H1 (cell line): ENCODE data around the gene GJA10. TPM values are rescaled to one million over a fixed set of nuclear protein-coding genes. Genes with fewer than 3 reads are reported as not detected.
A peak's percentile ranks its signal among the peaks of the same experiment; 100 is the strongest.

Source experiments
- CTCF ChIA-PET: fragments of 300-600 bp; sonication (Branson Sonifier 250); formaldehyde crosslinking; loops from one replicate; lab custom pipeline; 2021; ENCODE audit not compliant: partially characterized antibody; lab: Charles Lee
- POLR2A ChIA-PET: fragments of 300-600 bp; sonication (Branson Sonifier 250); formaldehyde crosslinking; loops from one replicate; lab custom pipeline; 2021; ENCODE audit warnings: inconsistent platforms; ENCODE audit not compliant: partially characterized antibody; lab: Charles Lee
- DNase-seq, 2 experiments: peaks; one replicate each; pipeline versions ENCODE4 v3.0.0 to v3.0.0-alpha.2; 2010 to 2022; ENCODE audit warnings: low spot score in 2 of 2, low read depth in 1 of 2, mixed read lengths in 1 of 2
- FAIRE-seq: peaks from 2 replicates; lab custom pipeline; 2011; peaks lifted over from hg19 to GRCh38; lab: Jason Lieb, UNC
- H2AFZ ChIP-seq: 2 replicates; pipeline ENCODE4 v1.8.1; 2012; ENCODE audit warnings: low read length, inconsistent platforms
- H2AK5ac ChIP-seq: 2 replicates; pipeline ENCODE4 v1.6.1; 2013; ENCODE audit warnings: low read depth, low read length
- H2BK120ac ChIP-seq: replicated peaks from 2 replicates; pipeline ENCODE3; 2013; ENCODE audit warnings: low read depth, low read length, inconsistent platforms
- H2BK12ac ChIP-seq: 2 replicates; pipeline ENCODE4 v1.6.1; 2013; ENCODE audit warnings: low read depth, low read length
- H2BK15ac ChIP-seq: 2 replicates; pipeline ENCODE4 v1.6.1; 2013; ENCODE audit warnings: low read length
- H2BK20ac ChIP-seq: 2 replicates; pipeline ENCODE4 v1.6.1; 2013; ENCODE audit warnings: low read length
- H2BK5ac ChIP-seq: 2 replicates; pipeline ENCODE4 v1.6.1; 2013; ENCODE audit warnings: low read depth, low read length
- H3K14ac ChIP-seq: 2 replicates; pipeline ENCODE4 v1.6.1; 2013; ENCODE audit warnings: inconsistent platforms; ENCODE audit not compliant: insufficient read length
- H3K18ac ChIP-seq: 2 replicates; pipeline ENCODE4 v1.6.1; 2013; ENCODE audit warnings: low read length; ENCODE audit errors: extremely low read depth
- H3K23ac ChIP-seq: 2 replicates; pipeline ENCODE4 v1.6.1; 2013; ENCODE audit warnings: inconsistent platforms; ENCODE audit not compliant: insufficient read length
- H3K23me2 ChIP-seq: 2 replicates; pipeline ENCODE4 v1.6.1; 2013; ENCODE audit warnings: low read depth, low read length
- H3K27ac ChIP-seq: 2 replicates; pipeline ENCODE4 v1.6.1; 2011; ENCODE audit warnings: low read depth, low read length, inconsistent platforms
- H3K27me3 ChIP-seq, 4 experiments: replicated peaks in 1 of 4; 1 replicate in 1 of 4; 2 replicates in 3 of 4; pipeline versions ENCODE4 v1.6.1 to v1.8.1; 2011 to 2013; ENCODE audit warnings: low read length in 3 of 4, mild to moderate bottlenecking in 3 of 4, inconsistent platforms in 2 of 4, mixed read lengths in 2 of 4, moderate library complexity in 1 of 4; ENCODE audit not compliant: control insufficient read depth in 3 of 4, insufficient read depth in 3 of 4; ENCODE audit errors: extremely low read depth in 1 of 4
- H3K36me3 ChIP-seq, 4 experiments: 2 replicates each; pipeline versions ENCODE4 v1.6.1 to v1.8.1; 2011 to 2013; ENCODE audit warnings: mild to moderate bottlenecking in 4 of 4, low read length in 3 of 4, moderate library complexity in 2 of 4, control low read depth in 1 of 4, inconsistent platforms in 1 of 4; ENCODE audit not compliant: insufficient read depth in 4 of 4, control insufficient read depth in 2 of 4
- H3K4ac ChIP-seq: replicated peaks from 2 replicates; pipeline ENCODE3; 2013; ENCODE audit warnings: low read length, low read depth, mixed read lengths, inconsistent platforms; ENCODE audit not compliant: insufficient read length
- H3K4me1 ChIP-seq, 4 experiments: replicated peaks in 1 of 4; 1 replicate in 1 of 4; 2 replicates in 3 of 4; pipeline versions ENCODE4 v1.6.1 to v1.8.1; 2011 to 2013; ENCODE audit warnings: low read length in 3 of 4, inconsistent platforms in 2 of 4, mixed read lengths in 1 of 4; ENCODE audit not compliant: insufficient read depth in 4 of 4, control insufficient read depth in 3 of 4
- H3K4me2 ChIP-seq, 2 experiments: 2 replicates each; pipeline versions ENCODE4 v1.6.1 to v1.8.1; 2011 to 2013; ENCODE audit warnings: low read depth in 2 of 2, low read length in 2 of 2, control low read depth in 1 of 2, inconsistent platforms in 1 of 2, mild to moderate bottlenecking in 1 of 2; ENCODE audit not compliant: insufficient read depth in 1 of 2
- H3K4me3 ChIP-seq, 4 experiments: fragments of 200-600, 300-600 bp in 1 of 4; sonication (generic), shearing (Covaris generic), sonication (Bioruptor Twin) in 1 of 4; 2 replicates each; pipeline versions ENCODE4 v1.5.1 to v1.8.1; 2011 to 2016; ENCODE audit warnings: low read length in 4 of 4, low read depth in 3 of 4, control low read depth in 2 of 4, inconsistent platforms in 2 of 4, mild to moderate bottlenecking in 2 of 4, mixed read lengths in 1 of 4, moderate library complexity in 1 of 4; ENCODE audit not compliant: insufficient read depth in 2 of 4; ENCODE audit errors: extremely low read depth in 1 of 4
- H3K56ac ChIP-seq: replicated peaks from 2 replicates; pipeline ENCODE3; 2013; ENCODE audit warnings: low read depth, mild to moderate bottlenecking, mixed read lengths, low read length, inconsistent platforms; ENCODE audit not compliant: insufficient read length
- H3K79me1 ChIP-seq: 2 replicates; pipeline ENCODE4 v1.6.1; 2013; ENCODE audit warnings: low read depth, low read length, control low read depth
- H3K79me2 ChIP-seq, 2 experiments: 2 replicates each; pipeline versions ENCODE4 v1.6.1 to v1.8.1; 2012 to 2013; ENCODE audit warnings: low read length in 2 of 2, mild to moderate bottlenecking in 2 of 2, inconsistent platforms in 1 of 2; ENCODE audit not compliant: insufficient read depth in 2 of 2, control insufficient read depth in 1 of 2
- H3K9ac ChIP-seq, 4 experiments: replicated peaks in 1 of 4; 1 replicate in 1 of 4; 2 replicates in 3 of 4; pipeline versions ENCODE4 v1.6.1 to v1.8.1; 2011 to 2013; ENCODE audit warnings: low read depth in 3 of 4, low read length in 3 of 4, control low read depth in 2 of 4, mild to moderate bottlenecking in 2 of 4, moderate library complexity in 2 of 4, inconsistent platforms in 1 of 4; ENCODE audit errors: extremely low read depth in 1 of 4
- H3K9me3 ChIP-seq, 2 experiments: 2 replicates each; pipeline versions ENCODE4 v1.6.1 to v1.8.1; 2012 to 2013; ENCODE audit warnings: mild to moderate bottlenecking in 2 of 2, moderate library complexity in 2 of 2, control low read depth in 1 of 2, inconsistent platforms in 1 of 2, low read depth in 1 of 2, low read length in 1 of 2, mixed read lengths in 1 of 2; ENCODE audit not compliant: insufficient read depth in 2 of 2
- H4K20me1 ChIP-seq, 2 experiments: replicated peaks in 1 of 2; 2 replicates each; pipeline versions ENCODE3 to v1.8.1; 2011 to 2013; ENCODE audit warnings: inconsistent platforms in 2 of 2, low read length in 2 of 2, mild to moderate bottlenecking in 1 of 2; ENCODE audit not compliant: insufficient read depth in 2 of 2, control insufficient read depth in 1 of 2
- H4K5ac ChIP-seq: 2 replicates; pipeline ENCODE4 v1.6.1; 2013; ENCODE audit warnings: low read length, low read depth, mixed read lengths, inconsistent platforms; ENCODE audit not compliant: insufficient read length
- H4K8ac ChIP-seq: 2 replicates; pipeline ENCODE4 v1.8.0; 2013; ENCODE audit warnings: mild to moderate bottlenecking, moderate library complexity, low read length, inconsistent platforms; ENCODE audit not compliant: insufficient read depth; ENCODE audit errors: extremely low read depth
- H4K91ac ChIP-seq: replicated peaks from 2 replicates; pipeline ENCODE3; 2013; ENCODE audit warnings: low read length, mixed read lengths, inconsistent platforms; ENCODE audit not compliant: insufficient read length
- FOSL1 ChIP-seq: IDR thresholded peaks from 2 replicates; pipeline ENCODE4 v1.6.1; 2011; ENCODE audit warnings: mild to moderate bottlenecking, low read depth, low read length, moderate library complexity; ENCODE audit not compliant: insufficient read depth
- PHF8 ChIP-seq: fragments of 200-600 bp; sonication (generic); conservative IDR thresholded peaks from 2 replicates; pipeline ENCODE4 v1.7.1; 2012; ENCODE audit warnings: low read depth, mild to moderate bottlenecking, inconsistent platforms, low read length, moderate library complexity
- POLR2A ChIP-seq, 2 experiments: IDR thresholded peaks; 1 replicate in 1 of 2; 2 replicates in 1 of 2; pipeline ENCODE4 v1.6.1; 2011; ENCODE audit warnings: low read depth in 2 of 2, low read length in 2 of 2, mild to moderate bottlenecking in 2 of 2; ENCODE audit errors: control extremely low read depth in 1 of 2
- POU5F1 ChIP-seq: IDR thresholded peaks from 2 replicates; pipeline ENCODE4 v1.6.1; 2011; ENCODE audit warnings: low read depth, mild to moderate bottlenecking, low read length, moderate library complexity
- TAF1 ChIP-seq: IDR thresholded peaks from 2 replicates; pipeline ENCODE4 v1.6.1; 2011; ENCODE audit warnings: mild to moderate bottlenecking, low read depth, low read length
- TCF12 ChIP-seq: IDR thresholded peaks from 2 replicates; pipeline ENCODE4 v1.6.1; 2011; ENCODE audit warnings: low read depth, mild to moderate bottlenecking, low read length
- TEAD4 ChIP-seq: IDR thresholded peaks from 2 replicates; pipeline ENCODE4 v1.6.1; 2012; ENCODE audit warnings: low read depth, low read length, inconsistent platforms, mixed read lengths
- ZNF274 ChIP-seq: IDR thresholded peaks from 2 replicates; pipeline ENCODE4 v1.7.0; 2012; ENCODE audit warnings: low read length, borderline replicate concordance; ENCODE audit errors: extremely low read depth
- WGBS, 2 experiments: shearing (Covaris generic) in 1 of 2; methylation state at CpG; one replicate each; pipeline versions ENCODE4 v1.1.6 to v1.1.7; 2013 to 2015; ENCODE audit warnings: low lambda C conversion rate in 2 of 2, mixed read lengths in 2 of 2, inconsistent platforms in 1 of 2, low coverage in 1 of 2, missing lambda C conversion rate in 1 of 2; ENCODE audit not compliant: insufficient replicate concordance in 2 of 2, insufficient coverage in 1 of 2, insufficient read length in 1 of 2; ENCODE audit errors: extremely low coverage in 1 of 2, missing lambda C conversion rate in 1 of 2; 5-methylcytosine and 5-hydroxymethylcytosine counted together
- polyA plus RNA-seq, 7 experiments: library from polyadenylated mRNA; depleted of rRNA in 3 of 7; stranded (reverse) in 5 of 7; unstranded in 2 of 7; fragments of >200 nt in 5 of 7; fragments of 200-250 nt in 2 of 7; gene quantifications; 1 replicate in 5 of 7; 2 replicates in 1 of 7; 4 replicates in 1 of 7; pipeline versions ENCODE4 v1.2.1 to v1.2.3, GENCODE V29; 2011 to 2013; ENCODE audit warnings: missing spikeins in 2 of 7, mixed read lengths in 2 of 7
- total RNA-seq: library from RNA; stranded (reverse); fragmentation: NEBNext Ultra II Directional; extraction: Animal tissue kit (Norgen Biotek cat#: 25700); gene quantifications from 2 replicates; pipeline ENCODE4 v1.2.1, GENCODE V29; 2021
- TF ChIP-seq, protein P1 (sequence below), 3 experiments: IDR thresholded peaks; 1 replicate in 2 of 3; 2 replicates in 1 of 3; pipeline versions ENCODE4 v1.5.1 to v1.6.1; 2011; ENCODE audit warnings: low read length in 3 of 3, mild to moderate bottlenecking in 3 of 3, inconsistent platforms in 2 of 3, low read depth in 1 of 3, moderate library complexity in 1 of 3; ENCODE audit not compliant: insufficient read depth in 1 of 3; ENCODE audit errors: control extremely low read depth in 1 of 3
- TF ChIP-seq, protein P2 (sequence below): IDR thresholded peaks from 2 replicates; pipeline ENCODE4 v1.6.1; 2012; ENCODE audit warnings: low read length, inconsistent platforms

Gene GJA10
- total and polyA plus RNA-seq, 2 of the 8 experiments (the other 6 are each of a cell fraction or from before 2014, with no cell fraction given): 0.21 TPM; not detected in 1

DNA sequence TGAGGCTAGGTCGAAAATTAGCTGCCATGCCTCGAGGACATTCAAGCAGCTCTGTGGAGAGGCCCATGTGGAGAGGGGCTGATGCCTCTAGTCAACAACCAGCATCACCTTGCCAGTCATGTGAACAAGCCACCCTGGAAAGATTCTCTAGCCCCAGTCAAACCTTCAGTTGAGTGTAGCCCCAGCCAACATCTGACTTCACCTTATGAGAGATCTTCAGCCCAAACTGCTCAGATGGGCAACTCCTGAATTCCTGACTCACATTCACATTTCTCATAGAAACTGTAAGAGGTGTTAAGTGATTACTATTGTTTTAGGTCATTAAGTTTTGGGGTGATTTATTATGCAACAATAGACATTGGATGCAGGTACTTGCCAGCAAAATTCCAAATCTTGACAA, 44.9 kb downstream of the GJA10 start:
- no peaks in the 10 kb centered on the region for H3K79me1 ChIP-seq
- H3K23ac ChIP-seq: no peak overlapping the region
- H2BK5ac ChIP-seq: no peak overlapping the region
- H3K4me1 ChIP-seq: no peaks in the 10 kb centered on the region; a peak in 3 of 7 replicates
- H3K4me2 ChIP-seq: no peak overlapping the region
- H2BK15ac ChIP-seq: no peak overlapping the region
- no peak overlapping the region for H4K91ac ChIP-seq
- POLR2A ChIA-PET: no interaction called here
- no peaks in the 10 kb centered on the region for H4K20me1 ChIP-seq
- H3K56ac ChIP-seq: no peak overlapping the region
- no peak overlapping the region for H2BK12ac ChIP-seq
- no peak overlapping the region for H4K5ac ChIP-seq
- no peak overlapping the region for H4K8ac ChIP-seq
- peak in 1 of 2 experiments; percentile 14 for DNase-seq
- no peaks in the 10 kb centered on the region for H3K27me3 ChIP-seq
- H2AFZ ChIP-seq: no peak overlapping the region
- no peaks in the 10 kb centered on the region for H3K9me3 ChIP-seq
- WGBS, 2 experiments: 93% methylated on average over 2 of the region's 2 CpGs; no CpG with 5 or more reads in 1 of the 2 experiments
- H3K79me2 ChIP-seq: no peaks in the 10 kb centered on the region
- no peak overlapping the region for H2AK5ac ChIP-seq
- H3K4ac ChIP-seq: no peak overlapping the region
- H3K36me3 ChIP-seq: no peaks in the 10 kb centered on the region
- H3K4me3 ChIP-seq: no peak overlapping the region
- no peak overlapping the region for H2BK20ac ChIP-seq
- H3K18ac ChIP-seq: no peak overlapping the region
- H3K9ac ChIP-seq: no peak overlapping the region
- no peaks in the 10 kb centered on the region for H3K23me2 ChIP-seq
- no peak overlapping the region for H3K27ac ChIP-seq
- no peak for FAIRE-seq
- no peak overlapping the region for H2BK120ac ChIP-seq
- CTCF ChIA-PET: interaction anchor here (2.3 to 6.3 kb wide), 4 partner anchors 13 to 552 kb away, joined by 10 to 71 read pairs (median 23); no protein-coding TSS in a partner anchor
- no peak overlapping the region for H3K14ac ChIP-seq
- TF ChIP-seq, protein P1, sequence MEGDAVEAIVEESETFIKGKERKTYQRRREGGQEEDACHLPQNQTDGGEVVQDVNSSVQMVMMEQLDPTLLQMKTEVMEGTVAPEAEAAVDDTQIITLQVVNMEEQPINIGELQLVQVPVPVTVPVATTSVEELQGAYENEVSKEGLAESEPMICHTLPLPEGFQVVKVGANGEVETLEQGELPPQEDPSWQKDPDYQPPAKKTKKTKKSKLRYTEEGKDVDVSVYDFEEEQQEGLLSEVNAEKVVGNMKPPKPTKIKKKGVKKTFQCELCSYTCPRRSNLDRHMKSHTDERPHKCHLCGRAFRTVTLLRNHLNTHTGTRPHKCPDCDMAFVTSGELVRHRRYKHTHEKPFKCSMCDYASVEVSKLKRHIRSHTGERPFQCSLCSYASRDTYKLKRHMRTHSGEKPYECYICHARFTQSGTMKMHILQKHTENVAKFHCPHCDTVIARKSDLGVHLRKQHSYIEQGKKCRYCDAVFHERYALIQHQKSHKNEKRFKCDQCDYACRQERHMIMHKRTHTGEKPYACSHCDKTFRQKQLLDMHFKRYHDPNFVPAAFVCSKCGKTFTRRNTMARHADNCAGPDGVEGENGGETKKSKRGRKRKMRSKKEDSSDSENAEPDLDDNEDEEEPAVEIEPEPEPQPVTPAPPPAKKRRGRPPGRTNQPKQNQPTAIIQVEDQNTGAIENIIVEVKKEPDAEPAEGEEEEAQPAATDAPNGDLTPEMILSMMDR (IDR thresholded peaks at IDR 0.05; ENCODE audit: control extremely low read depth in 1 of 3, insufficient read depth in 1 of 3, low read depth in 1 of 3, low read length in 3 of 3): no peak
- TF ChIP-seq ZNF274 (no peak), POU5F1 (no peak), TEAD4 (no peak), FOSL1 (no peak), TAF1 (no peak), PHF8 (no peak), POLR2A (IDR thresholded peaks at IDR 0.05; ENCODE audit: control extremely low read depth in 1 of 2, low read depth in 2 of 2, low read length in 2 of 2) (no peak), TCF12 (no peak)
- TF ChIP-seq, protein P2, sequence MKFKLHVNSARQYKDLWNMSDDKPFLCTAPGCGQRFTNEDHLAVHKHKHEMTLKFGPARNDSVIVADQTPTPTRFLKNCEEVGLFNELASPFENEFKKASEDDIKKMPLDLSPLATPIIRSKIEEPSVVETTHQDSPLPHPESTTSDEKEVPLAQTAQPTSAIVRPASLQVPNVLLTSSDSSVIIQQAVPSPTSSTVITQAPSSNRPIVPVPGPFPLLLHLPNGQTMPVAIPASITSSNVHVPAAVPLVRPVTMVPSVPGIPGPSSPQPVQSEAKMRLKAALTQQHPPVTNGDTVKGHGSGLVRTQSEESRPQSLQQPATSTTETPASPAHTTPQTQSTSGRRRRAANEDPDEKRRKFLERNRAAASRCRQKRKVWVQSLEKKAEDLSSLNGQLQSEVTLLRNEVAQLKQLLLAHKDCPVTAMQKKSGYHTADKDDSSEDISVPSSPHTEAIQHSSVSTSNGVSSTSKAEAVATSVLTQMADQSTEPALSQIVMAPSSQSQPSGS: no peak
